NOMO-1 treated with dmso at 0.1 percent for 144 hours (cell line): ENCODE measurements around the gene BCL2L14.
"Not testable (repeated sequence)": the region's sequence is repeated elsewhere in the genome, so short reads cannot be mapped to it uniquely, and the experiment has no call there.

Experiments used
- DNase-seq: peaks from one replicate; lab custom pipeline; 2025; ENCODE audit not compliant: unreplicated experiment; lab: John Stamatoyannopoulos, UW

The BCL2L14 gene

GRCh38 chr12:12099102-12099501 is 28.4 kb downstream of the BCL2L14 start:
- no peak for DNase-seq

- no peak for DNase-seq
These were observed 36.9 kb downstream of the BCL2L14 start for GRCh38 chr12:12107678-12108077.

GRCh38 chr12:12108441-12109058 is 37.8 kb downstream of the BCL2L14 start:
- DNase-seq, result no peak

GRCh38 chr12:12110923-12111555 is 40.3 kb downstream of the BCL2L14 start:
- DNase-seq, result not testable (repeated sequence)

GRCh38 chr12:12115514-12115913 is 44.8 kb downstream of the BCL2L14 start:
- no peak for DNase-seq

- no peak for DNase-seq
These were observed 45.9 kb downstream of the BCL2L14 start for GRCh38 chr12:12116677-12117076.

GRCh38 chr12:12121061-12121460 is 50.3 kb downstream of the BCL2L14 start:
- DNase-seq, result no peak

GRCh38 chr12:12123036-12123604 is 52.4 kb downstream of the BCL2L14 start:
- DNase-seq, result no peak

- DNase-seq, result no peak
These were observed 55.8 kb downstream of the BCL2L14 start for GRCh38 chr12:12126551-12126950.

GRCh38 chr12:12127304-12127703 is 56.6 kb downstream of the BCL2L14 start:
- DNase-seq, result no peak

- no peak for DNase-seq
These were observed 57.9 kb downstream of the BCL2L14 start for GRCh38 chr12:12128670-12129069.

- no peak for DNase-seq
These were observed 62.5 kb downstream of the BCL2L14 start for GRCh38 chr12:12133259-12133658.

GRCh38 chr12:12133785-12134184 is 63.0 kb downstream of the BCL2L14 start:
- no peak for DNase-seq

GRCh38 chr12:12138203-12139154 is 67.7 kb downstream of the BCL2L14 start:
- no peak for DNase-seq

GRCh38 chr12:12141000-12141399 is 70.3 kb downstream of the BCL2L14 start:
- no peak for DNase-seq

- DNase-seq, result not testable (repeated sequence)
These were observed 73.8 kb downstream of the BCL2L14 start for GRCh38 chr12:12144531-12144930.

GRCh38 chr12:12147111-12147510 is 76.4 kb downstream of the BCL2L14 start:
- DNase-seq, result no peak
